DMS53 (cell line): ENCODE results near the gene CAPN9.

Experiments used
- DNase-seq: peaks from one replicate; lab custom pipeline; 2025; lab: John Stamatoyannopoulos, UW

The CAPN9 gene

DNA sequence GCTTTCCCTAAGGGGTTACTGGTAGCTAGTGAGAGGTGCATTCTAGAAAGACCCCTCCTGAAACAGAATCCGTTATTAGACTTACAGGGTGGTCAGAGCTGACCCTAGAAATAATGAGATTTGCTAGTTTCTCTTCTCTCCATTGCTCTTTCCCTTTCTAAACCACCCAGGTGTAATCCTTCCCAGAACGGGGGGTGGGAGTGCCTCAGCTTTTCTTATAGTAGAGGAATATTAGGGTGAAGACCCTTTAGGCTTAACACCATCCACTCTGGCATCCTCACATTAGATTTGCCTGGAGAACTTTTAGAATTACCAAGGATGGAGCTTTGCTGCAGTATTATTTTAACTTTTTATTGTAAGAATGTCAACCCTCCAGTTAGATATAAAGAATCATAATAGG is 49.4 kb downstream of the CAPN9 start:
- no peak for DNase-seq

DNA sequence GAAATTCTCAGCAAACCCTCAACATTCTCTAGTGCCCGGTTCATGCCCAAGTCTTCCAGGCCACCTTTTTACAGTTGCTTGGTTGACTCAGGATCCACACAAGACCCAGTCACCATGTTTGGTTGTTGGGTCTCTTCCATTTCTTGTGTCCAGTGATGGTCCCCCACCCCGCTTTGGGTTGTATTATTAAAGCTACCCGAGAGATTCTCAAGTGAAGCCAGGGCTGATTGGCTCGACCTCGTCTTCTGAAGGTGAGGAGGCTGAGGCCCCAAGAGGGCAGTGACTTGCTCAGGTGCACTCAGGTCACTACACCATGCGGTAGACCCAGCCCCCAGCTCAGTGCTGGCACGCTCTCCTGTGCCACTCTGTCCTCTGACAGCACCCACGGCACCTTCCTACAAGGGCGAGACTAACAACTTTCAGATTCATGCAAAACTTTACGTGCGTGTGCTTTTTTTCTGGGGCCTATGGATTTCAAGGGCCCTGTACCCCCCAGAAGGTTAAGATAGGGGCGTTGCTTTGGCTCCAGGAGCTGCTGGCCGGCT is 50.3 kb downstream of the CAPN9 start:
- DNase-seq = no peak

DNA sequence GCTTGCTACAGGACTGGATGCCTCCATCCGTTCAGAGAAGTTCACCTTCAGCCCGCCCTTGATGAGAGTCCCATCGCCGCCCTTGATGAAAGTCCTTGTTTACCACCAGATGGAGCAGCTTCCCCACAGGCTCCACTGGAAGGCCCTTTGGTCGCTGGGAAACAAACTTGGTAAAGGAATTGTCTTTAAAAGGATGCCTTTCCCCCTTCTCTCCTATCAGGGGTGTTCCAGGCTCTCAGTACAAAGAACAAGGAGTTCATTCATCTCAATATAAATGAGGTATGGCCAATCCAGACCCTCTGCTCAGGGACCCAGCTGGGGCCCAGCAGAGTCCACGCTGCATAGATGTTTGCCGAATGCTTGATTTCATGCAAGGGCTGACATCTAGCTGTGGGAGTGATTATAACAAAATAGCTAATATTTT is 50.8 kb downstream of the CAPN9 start:
- peak; percentile 66 for DNase-seq

DNA sequence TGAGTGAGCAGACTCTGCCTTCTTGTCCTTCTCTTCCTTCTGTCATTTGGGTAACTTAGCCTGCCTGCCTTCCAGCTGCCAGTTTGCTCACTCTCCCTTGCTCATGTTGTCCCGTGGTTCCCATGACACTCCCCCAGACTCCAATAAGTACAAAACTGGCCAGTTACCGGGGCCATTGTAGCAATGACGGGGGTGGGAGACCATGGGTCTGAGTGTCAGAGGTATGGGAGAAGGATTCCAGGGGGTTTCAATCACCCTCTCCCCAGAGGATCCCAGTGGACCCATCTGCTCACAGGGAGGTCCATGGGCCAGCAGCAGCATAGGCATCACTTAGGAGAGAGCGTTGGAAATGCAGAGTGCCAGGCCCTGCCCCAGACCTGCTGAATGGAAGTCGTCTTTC is 51.3 kb downstream of the CAPN9 start:
- no peak for DNase-seq

DNA sequence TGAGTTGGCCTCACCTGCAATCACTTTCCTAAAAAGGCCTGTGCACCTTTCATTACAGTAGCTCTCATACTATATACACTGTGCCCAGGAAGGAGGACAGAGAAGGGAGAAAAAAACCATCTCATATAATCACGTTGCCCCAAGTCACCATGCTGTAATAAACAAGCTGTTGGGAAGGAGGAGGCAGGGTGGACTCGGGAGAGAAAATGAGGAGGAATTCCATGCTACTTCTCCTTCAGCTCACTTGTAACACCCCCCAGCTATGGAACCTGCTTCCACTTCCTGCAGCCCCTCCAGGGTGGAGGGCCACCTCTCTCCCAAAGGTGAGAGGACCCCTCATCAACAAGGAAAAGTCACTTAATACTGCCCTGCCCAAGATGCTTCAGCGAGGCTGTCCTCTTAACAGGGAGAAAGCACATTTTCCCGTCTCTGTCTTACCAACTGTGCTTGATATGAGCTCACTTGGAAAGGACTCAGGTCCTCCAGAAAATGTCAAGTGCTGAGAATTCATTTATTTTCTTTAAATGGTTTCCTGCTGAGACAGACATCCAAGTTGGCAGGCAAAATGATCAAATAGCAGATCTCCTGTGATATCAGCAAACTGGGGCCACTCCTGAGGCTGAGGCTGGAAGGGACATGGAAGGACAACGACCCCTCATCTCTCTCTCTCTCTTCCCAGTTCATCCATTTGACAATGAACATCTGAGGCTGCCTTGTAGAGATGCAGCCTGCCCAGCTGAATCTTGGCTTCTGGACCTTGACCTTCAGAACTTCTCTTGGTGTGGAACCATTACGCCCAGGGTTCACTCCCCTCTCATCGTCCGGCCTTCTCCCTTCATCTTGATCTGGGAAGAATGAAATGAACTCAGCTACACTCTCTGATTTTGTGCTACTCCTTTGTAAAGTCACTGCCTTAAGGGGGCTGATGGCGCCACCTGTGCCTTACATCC is 54.0 kb downstream of the CAPN9 start:
- no peak for DNase-seq

DNA sequence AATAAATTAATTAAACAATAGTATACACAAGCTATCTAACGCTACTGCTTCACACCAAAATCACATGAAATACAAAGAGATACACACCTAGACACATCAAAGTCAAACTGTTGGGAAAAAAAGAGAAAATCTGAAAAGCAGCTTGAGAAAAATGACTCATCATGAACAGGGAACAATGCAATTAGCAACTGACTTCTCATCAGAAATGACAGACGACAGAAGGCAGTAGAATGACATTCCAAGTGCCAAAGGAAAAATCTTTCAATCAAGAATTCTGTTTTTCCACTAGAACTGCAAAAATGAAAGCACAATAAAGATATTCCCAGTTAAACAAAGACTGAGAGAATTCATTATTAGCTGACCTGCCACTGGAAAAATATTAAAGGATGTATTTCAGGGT is 57.2 kb downstream of the CAPN9 start:
- DNase-seq = no peak

DNA sequence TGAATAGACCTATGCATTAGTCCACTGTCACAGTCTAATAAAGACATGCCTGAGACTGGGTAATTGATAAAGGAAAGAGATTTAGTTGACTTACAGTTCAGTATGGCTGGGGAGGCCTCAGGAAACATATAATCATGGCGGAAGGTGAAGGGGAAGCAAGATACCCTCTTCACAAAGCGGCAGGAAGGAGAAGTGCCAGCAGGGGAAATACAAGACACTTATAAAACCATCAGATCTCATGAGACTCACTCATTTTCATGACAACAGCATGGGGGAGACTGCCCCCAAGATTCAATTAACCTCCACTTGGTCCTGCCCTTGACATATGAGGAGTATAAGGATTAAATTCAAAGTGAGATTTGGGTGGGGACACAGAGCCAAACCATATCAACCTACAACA is 59.4 kb downstream of the CAPN9 start:
- no peak for DNase-seq

DNA sequence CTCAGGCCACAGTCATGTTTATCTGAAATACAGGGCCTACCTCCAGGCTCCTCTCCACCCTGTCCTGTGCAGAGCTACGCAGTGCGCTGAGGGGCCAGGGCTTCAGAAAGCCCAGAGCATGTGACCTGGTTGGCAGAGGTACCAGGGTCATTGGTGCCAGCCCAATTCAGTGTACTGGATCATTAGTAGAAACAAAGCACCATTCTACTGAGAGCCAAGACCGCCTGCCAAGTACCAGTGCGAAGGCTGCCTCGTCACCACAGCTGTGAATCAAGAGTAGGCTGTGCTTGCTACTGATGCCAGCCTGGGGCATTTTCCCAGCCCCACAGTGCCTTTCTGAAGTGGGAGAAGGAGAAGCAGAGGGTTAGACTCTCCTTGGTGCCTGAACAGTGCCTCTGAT is 59.8 kb downstream of the CAPN9 start:
- no peak for DNase-seq

DNA sequence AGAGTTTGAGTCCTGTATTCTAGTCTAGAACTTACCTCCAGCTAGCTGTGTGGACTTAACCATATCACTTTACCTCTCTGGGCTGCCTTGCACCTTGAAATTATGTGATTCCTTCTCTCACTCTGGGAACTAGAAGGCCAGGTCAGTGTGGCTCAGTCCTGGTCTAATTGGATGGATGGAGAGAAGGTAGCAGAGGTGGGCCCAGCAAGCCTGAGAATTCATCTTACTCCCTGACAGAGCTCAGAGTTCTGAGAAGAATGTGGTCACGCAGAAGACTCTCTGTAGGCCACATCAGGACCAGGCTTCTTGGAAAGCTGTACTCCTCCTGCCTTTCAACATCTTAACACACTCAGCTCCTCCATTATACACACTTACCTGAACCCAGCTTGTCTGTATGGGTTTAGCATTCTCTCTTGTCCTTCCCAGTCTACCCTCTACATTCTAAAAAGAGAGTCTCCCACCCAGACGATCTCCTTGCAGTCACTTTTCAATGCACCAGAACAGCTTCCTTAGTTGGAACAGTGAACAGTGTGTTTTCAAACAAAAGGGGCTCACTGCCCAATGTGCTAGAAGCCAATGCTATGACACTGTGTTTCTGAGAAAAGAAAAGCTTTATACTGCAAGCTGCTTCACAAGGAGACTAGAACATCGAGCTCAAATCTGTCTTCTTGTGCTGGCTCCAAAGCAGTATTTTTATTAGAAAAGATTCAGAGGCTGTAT is 60.5 kb downstream of the CAPN9 start:
- no peak for DNase-seq

DNA sequence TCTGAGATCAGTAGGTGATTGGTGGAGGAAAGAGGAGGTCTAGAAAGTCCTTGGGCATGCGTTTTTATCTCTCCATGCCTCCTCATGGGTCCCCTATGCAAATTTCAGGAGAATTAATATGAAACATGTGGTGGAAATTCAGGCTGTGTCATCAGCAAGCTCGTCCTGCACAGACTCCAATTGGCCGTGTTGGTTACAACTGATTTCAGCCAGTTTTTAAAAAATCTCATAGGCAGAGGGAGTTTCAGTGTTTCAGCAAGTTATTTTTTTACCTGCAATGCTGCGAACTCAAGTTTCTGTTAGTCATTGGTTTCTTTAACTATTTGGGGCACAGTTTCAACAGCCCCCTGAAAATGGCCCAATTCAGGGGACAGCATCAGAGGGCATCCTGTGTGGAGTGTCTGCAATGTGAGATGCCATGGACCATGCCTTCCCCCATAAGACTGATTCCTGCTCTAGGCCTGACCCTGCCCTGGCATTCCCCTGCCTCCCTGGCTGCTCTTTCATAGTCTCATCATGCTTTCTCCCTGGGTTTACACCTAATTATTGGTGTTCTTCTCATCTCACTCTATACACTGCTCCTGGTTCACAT is 61.2 kb downstream of the CAPN9 start:
- DNase-seq = no peak

DNA sequence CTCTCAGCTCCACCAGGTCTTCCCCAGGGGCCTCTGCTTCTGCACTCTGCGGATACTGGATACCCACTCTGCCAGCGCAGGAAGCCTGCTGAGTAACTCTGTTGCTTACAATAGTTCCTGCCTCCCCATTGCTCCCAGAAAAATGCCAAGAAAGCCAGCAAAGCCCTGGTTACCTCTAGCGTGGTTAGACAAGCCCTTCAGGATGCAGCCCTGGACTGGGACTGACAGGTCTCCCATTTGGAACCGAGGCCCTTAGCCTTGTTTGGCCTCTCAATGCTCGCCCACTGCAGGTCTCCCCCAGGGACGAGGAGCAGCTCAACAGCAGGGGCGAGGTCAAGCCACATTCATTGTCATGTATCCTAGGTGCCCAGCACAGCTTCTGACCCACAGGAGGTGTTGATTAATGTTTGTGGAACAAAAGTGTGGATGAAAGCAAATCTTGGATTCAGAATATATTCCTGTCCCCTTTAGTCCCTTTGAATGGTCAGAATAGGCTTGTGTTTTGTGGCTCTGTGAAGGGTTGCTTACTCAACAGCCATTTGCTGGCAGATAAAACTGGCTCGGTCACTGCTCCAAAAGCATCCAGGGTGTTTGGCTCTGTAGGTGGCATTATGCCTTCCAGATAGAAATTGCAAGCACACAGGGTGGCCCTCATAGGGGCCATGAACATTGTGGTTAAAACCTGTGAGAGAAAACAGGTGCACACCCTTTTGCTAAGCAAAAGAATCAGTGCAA is 62.2 kb downstream of the CAPN9 start:
- no peak for DNase-seq

DNA sequence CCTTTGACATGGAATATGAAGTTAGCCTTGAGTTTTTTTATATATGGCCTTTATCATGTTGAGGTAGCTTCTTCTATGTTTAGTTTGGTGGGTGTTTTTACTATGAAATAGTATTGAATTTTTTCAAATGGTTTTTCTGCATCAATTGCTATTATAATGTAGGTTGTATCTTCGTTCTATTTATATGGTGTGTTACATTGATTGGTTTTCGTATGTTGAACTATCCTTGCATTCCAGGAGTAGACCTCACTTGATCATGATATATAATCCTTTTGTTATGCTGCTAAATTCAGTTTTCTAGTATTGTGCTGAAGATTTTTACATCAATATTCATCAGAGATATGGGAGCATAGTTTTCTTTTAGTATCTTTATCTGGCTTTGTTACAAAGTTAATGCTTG is 65.4 kb downstream of the CAPN9 start:
- DNase-seq = peak; percentile 13

DNA sequence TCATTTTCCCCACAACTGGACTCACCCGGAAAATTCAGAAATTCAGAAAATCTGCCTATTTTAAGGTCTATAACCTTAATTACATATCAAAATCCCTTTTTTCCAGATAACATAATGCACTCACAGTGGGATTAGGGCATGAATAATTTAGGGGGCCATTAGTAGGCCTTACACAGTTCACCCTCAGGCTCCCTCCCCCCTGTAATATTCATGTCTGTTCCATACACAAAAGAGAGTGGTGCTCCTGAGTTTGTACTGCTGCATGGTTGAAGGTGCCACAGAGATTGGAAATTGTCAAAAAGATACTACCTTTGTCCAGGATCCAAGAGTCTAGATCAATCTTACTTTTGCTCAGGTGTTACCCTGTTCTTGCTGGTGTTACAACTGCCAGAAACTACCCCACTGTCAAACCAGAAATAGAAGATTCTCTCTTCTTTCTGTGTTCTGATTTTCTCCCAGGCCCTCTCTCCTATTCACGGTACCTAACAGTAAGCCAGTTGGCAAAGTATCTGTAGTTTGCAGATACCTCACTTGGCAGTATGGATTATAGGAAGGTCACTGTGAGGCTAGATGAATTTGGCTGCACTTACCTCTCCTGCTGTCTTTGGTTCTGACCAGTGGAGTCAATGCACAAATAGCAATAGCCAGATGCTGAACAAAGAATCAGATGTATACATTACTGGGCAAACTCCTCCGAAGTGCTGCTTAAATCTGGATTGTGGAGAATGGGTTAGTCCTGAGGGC is 67.9 kb downstream of the CAPN9 start:
- DNase-seq = no peak

DNA sequence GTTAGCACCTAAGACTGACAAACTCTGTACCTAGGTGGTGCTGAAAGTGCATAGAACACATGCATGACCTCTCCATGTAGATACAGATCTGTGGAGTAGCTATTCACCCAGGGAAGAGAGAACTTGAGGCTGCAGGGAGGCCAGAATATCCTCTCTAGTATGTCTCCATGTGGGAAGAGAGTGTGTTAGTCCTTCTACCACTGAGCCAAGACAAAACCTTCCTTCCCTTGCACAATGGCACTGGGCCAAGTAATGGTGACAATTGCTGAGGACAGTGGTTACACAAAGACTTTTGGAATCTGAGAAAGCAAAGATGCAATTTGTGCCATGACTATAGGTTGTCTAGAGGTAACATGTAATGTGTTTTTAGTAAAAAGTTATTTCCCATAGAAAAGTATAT is 68.8 kb downstream of the CAPN9 start:
- no peak for DNase-seq

DNA sequence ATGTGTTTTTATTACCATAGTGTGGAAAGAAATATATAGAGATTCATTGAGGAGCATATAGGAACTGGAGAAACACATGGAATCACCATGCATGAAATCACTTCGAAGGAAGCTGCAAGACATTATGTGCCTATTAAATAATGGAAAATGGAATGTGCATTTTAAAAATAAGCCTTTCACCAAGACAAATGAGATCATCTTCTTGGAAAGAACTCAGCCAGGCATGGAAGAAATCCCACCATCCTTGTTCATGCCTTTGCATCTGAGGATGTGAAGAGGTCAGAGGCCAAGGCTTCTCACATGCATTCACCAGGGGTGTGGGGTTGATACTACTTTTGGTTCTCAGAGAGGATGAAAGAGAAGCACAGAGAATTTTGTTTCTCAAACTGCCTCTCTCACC is 71.2 kb downstream of the CAPN9 start:
- no peak for DNase-seq

DNA sequence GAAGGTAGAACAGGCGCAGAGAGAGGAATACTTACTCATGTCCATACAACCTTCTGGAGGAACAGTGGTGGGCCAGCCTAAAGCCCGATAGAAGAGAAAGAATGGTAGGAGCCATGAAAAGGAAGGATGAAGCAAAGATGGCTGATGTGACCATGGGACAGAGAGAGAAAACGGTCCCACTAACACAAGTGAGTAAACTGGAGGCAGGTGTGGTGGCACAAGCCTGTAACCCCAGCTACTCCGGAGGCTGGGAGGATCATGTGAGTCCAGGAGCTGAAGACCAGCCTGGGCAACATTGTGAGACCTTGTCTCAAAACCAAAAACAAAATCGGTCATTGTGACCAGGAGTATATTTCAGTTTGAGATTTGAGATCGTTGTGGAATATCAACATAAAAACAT is 71.7 kb downstream of the CAPN9 start:
- DNase-seq = no peak

DNA sequence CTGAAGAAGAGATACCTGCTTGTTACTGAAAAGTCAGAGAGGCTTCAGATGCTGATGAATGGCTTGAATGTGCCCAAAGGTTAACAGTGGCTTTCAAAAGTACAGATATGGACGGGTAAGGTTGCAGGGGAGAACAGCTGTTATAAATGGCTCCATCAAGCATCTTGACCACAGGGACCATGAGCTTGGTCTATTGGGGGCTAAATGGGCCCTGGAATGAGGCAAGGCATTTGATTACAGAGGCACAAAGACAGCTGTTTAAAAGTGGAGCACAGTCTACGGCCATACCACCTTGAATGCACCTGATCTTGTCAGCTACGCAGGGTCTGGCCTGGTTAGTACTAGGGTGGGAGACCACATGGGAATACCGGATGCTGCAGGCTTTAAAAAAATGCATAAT is 72.8 kb downstream of the CAPN9 start:
- DNase-seq = no peak

DNA sequence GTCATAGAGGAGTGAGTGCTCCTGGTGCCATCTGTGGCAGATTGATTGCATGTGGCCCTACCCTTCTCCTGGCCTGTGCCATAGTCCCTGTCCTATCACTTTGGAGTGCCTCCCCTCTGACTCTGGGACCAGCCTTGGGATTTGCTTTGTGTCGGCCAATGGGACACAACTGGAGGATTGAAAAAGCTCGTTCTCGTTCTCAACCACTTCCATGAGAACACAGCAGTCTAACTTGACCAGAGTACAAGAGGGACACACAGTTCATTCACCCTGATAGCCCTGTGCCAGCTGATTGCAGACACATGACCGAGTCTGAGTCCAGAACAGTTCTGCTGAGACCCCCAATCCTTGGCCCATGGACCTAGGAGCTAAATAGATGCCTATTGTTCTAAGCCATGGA is 73.4 kb downstream of the CAPN9 start:
- no peak for DNase-seq

DNA sequence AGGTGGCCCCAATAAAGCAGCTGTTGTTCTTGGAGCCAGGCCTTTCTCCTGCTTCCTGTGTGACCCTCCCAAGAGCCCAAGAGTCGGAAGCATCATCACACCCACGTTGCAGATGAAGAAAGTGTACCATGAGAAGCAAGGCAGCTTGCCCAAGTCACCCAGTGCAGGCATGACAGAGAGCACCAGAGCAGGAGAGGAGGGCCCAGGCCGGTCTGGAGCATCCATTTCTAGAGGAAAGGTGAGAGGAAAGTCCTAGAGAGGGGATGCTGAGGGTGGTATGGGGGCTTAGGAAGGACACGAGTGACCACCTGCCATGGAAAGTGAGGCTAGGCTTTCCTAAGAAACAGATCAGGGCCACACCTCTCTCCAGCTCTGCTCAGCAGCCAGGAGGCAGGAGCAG is 74.2 kb downstream of the CAPN9 start:
- DNase-seq = no peak

DNA sequence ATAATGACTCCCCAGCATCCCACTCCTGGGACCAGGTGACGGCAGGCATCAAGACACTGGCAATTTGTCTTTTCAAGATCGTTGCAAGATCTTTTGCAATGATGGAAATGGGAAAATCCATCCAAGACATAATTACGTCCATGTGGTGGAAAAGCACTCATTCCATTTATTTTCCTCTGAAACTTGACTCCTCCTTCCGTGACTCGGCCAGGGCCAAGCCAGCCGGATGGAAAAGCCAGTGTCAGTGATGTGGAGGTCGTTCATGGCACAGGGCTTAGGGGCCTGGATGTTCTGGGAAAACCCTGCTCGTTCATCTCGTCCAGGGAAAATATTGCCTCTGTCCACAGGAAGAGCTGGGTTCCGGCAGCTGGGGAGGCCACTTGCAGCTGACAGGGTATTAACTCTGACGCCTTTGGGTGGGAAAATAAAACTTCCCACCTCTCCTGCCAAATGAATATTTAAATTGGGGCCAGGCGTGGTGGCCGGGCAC is 74.9 kb downstream of the CAPN9 start:
- no peak for DNase-seq

DNA sequence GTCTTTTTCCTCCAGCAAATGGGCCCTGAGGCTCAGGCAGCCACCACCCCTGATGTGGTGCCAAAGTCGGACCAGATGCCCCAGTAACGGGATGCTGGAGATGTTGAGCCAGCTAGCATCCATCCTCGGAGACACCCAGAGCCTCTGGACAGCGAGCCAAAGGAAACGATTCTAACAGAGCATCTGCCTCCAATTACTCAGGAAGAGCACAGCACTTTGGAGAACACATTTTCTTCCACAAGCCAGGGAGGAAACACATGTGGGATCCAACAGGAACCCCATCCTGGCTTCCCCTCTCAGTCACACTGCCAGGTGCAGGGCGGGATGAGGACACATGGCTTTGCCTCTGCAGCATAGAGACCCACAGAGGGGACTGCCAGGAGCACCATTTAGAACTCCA is 76.2 kb downstream of the CAPN9 start:
- no peak for DNase-seq
